GM18907 (cell line): ENCODE results near the gene KCNA4.
A peak's percentile ranks its signal among the peaks of the same experiment; 100 is the strongest.
"Not testable (repeated sequence)": the region's sequence is repeated elsewhere in the genome, so short reads cannot be mapped to it uniquely, and the experiment has no call there.

Experiments
- ATAC-seq: cut with Tn5 transposase; IDR thresholded peaks from one replicate; pipeline ENCODE4 v1.9.1; 2021; ENCODE audit warnings: mild to moderate bottlenecking, moderate library complexity; ENCODE audit not compliant: unreplicated experiment

Gene KCNA4

DNA sequence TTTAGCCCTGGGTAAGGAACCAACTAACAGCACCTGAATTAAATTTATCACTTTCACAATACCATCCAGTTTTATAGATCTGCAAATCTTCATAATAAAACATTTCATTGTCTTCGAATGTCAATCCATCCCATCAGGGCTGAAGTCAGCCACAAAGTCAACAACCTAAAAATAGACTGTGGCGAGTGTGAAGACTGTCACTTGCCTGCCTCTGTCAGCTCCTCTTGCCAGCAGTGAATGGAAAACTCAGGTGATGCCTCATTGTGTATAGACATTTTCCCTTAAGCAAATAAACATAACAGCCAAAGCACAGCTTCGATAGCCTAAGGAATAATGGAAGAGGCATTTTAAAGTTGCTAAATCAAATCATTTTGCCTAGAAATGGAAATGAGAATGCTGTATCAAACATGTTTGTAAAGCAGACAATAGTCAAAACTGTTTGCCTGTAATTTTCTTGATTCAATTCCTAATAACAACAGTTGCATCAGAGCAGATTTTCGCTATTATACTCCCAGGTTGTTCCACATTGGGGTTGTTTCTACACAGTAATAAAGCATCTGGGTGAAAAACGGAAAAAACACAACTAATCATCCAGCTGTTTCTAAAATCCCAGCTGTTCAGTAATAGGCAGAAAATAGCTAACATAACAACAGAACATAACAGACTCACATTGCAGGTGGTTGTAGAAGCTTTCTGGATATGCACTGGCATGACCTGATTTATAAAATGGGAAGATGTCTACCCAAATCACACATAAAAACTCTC is 15.7 kb downstream of the KCNA4 start:
- ATAC-seq: no peak

DNA sequence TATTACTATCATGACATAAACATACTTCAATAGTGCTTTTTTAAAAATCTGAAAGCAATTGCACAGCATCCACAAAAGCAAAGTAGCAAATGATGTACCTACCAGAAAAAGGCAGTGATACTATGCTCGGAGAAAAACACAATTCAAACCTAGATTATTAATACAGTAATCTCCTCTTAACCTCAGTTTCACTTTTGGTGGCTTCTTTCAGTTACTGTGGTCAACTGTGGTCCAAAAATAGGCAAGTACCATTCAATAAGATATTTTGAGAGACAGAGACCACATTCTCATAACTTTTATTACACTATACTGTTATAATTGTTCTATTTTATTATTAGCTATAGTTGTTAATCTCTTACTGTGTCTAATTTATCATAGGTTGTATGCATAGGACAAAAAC is 20.8 kb downstream of the KCNA4 start:
- ATAC-seq: peak; percentile 79

DNA sequence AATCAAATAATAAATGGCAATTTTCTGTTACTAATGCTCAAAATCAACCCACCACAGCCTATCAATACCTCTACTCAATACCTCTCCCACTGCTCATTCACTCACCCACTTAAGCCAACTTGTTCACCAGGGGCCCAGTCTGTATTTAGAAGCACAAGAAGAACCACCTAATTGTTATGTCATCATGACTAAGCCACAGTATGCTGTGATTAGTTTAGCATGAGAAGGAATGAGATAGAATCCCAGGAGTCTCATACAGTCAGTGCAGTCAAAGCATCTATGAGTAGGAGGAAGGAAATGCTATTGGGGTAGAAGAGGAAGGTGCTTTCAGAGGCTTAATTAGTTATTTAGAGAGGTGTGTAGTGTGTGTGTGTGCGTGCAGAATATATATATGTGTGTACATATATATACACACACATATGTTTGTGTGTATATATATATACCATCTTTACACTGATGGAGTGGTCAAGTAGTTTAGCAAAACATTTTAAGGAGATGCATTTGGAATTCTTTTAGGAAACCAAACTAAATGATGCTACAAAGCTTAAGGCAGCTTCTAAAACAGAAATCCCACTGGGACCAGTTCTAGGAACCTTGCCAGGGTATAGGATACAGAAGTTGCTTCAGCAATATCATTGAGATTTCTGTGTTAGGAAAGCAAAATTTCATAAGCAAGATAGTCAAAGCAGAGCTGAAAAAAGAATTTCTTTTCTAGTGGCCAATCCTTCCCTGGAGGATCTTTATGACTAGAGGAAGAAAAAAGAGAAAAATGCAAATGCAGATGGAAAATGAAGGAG is 27.5 kb downstream of the KCNA4 start:
- no peak for ATAC-seq

DNA sequence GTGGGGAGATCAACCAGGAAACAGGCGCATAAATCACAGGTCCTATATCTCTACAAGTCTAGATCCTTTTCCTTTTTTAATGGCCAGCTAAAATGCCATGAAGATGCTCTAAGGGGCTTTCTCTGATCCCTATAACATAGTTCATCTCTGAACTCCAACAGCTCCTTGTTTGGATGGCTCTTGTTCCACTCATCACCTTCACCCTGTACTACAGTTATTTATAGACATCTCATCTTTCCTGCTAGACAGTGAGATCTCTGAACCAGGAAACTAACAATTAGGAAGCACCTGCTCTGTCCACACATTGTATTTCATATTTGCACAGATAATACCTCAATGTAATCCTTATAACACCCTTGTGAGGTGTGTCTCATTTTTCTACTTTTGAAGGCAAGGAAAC is 31.6 kb downstream of the KCNA4 start:
- ATAC-seq: no peak

DNA sequence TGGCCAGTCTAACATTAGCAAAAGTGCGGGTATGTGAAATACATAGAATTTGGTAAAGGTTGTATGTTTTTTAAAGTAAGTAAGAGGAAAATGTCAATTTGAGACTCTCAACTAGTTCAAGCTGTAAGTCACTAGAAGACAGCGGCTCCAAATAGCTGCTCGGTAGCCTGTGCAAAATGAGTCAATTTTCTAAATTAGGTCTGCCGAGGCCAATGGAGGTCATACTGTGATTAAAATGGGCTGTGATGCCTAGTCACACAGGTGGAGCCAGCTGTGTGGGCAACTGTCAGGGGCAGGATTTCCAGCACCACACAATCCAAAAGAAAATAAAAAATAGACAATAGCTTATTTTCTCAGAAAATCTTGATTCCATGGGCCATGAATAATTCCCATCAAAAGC is 32.3 kb downstream of the KCNA4 start:
- ATAC-seq: no peak

DNA sequence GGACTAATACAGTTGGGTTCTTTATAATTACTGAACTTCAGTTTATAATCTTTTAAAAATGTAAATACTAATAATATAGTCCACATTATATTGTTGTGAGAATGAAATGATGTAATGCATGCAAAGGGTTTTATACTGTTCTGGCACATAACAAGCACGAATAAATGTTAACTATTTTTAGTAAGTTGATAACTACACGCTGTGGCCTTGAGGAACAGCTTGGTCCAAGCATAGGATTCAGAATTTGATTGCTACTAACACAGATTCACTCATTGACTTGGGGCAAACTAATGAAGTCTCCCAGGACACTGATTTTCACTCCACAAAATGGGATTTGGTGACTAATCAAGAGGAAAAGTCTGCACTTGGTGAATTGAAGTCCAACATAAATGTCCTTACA is 38.3 kb downstream of the KCNA4 start:
- ATAC-seq: no peak

DNA sequence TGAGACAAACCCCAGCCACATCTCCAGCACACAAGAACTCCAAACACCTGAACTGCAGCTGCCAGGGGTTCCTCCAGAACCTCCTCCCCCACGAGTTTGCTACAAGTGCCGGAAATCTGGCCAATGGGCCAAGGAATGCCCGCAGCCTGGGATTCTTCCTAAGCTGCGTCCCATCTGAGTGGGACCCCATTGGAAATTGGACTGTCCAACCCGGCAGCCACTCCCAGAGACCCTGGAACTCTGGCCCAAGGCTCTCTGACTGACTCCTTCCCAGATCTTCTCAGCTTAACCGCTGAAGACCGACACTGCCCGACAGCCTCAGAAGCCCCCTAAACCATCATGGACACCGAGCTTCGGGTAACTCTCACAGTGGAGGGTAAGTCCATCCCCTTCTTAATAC is 41.2 kb downstream of the KCNA4 start:
- not testable (repeated sequence) for ATAC-seq

DNA sequence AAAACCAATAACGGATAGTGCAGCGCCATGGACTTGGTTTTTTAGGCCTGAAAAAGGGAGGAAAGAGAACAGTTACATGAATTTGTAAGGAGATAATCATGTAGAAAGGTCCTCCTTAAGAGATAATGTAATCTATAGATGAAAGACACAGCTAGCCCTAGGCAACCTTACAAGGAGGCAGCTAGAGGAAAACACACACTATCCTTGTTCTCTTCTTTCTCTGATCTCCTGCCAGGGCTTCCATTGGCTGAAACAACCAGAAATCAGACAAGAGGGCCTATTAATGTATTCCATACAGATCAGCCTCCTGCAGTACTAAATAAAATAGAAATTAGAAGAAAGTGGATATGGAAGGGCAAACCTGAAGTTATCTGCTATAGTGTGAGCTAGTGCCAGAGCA is 53.0 kb downstream of the KCNA4 start:
- ATAC-seq: no peak

DNA sequence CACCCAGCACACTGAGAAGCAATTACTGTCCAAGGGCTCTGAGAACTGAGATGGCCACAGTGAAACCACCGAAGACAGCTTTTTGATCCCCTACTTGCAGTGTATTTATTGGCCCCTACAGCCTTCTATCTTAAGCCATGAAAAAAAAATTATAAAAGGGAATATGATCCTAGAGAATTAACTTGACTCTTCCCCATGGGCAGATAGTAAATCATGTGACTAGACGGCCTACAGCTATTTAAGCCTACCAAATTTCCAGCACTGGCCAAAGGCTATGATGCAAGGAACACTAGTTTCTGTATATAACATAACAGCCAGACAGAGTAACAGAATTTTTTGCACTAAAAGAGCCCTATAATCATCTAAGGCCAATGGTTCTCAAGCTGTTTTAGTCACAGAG is 53.8 kb downstream of the KCNA4 start:
- ATAC-seq: no peak

DNA sequence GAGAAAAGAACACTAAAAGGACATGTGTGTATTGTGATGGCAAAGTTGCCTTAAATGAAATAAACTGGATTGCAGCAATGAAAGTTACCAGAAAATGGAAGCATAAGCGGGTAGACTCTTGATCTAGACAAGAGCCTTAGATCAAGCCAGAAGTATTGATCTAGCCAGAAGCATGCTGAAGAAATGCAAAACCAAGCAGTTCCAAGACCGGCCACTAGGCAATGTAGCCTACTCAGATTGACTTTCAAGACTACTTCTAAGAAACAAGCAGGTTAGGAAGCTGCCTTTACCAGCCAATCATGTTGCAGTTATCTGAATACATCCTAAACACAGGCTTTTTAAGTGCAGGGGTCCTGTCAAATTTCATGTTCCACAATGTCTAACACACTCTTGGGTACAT is 54.6 kb downstream of the KCNA4 start:
- no peak for ATAC-seq
